ENCODE measurements around the gene FOXD2.

The FOXD2 gene

GRCh38 chr1:47469390-47469759 is 31.5 kb downstream of the FOXD2 start:
- no peak for DNase-seq

GRCh38 chr1:47469910-47470309 is 32.1 kb downstream of the FOXD2 start:
- no peak for DNase-seq

- DNase-seq, result no peak
Observed at GRCh38 chr1:47471163-47471562, 33.3 kb downstream of the FOXD2 start.

GRCh38 chr1:47474278-47475193 is 36.7 kb downstream of the FOXD2 start:
- no peak for DNase-seq

- no peak for DNase-seq
Observed at GRCh38 chr1:47477595-47478080, 39.8 kb downstream of the FOXD2 start.

GRCh38 chr1:47478090-47478489 is 40.2 kb downstream of the FOXD2 start:
- DNase-seq, result no peak

- no peak for DNase-seq
Observed at GRCh38 chr1:47479664-47480063, 41.8 kb downstream of the FOXD2 start.

GRCh38 chr1:47481936-47482335 is 44.1 kb downstream of the FOXD2 start:
- DNase-seq, result no peak

GRCh38 chr1:47482786-47483185 is 44.9 kb downstream of the FOXD2 start:
- no peak for DNase-seq

GRCh38 chr1:47483651-47484050 is 45.8 kb downstream of the FOXD2 start:
- DNase-seq, result no peak

- no peak for DNase-seq
Observed at GRCh38 chr1:47485817-47486216, 48.0 kb downstream of the FOXD2 start.

- no peak for DNase-seq
Observed at GRCh38 chr1:47487332-47487731, 49.5 kb downstream of the FOXD2 start.

- DNase-seq, result no peak
Observed at GRCh38 chr1:47487850-47488450, 50.1 kb downstream of the FOXD2 start.

All from NCI-H526 treated with DMSO at 0.1 percent for 48 hours (cell line).